ENCODE data around the gene CNTNAP5. TPM values are rescaled to one million over a fixed set of nuclear protein-coding genes. Genes with fewer than 3 reads are reported as not detected.

The CNTNAP5 gene
- total and polyA plus RNA-seq, 3 donors from 2014 or later = 0.29 to 0.39 (median 0.31) TPM

- no peaks in the 10 kb centered on the region for H3K36me3 ChIP-seq (ENCODE audit: low read depth, missing control alignments)
- intact Hi-C loops (cut with DNase I; ENCODE audit: low total_unique reads) = no loop called here
- H3K9me3 ChIP-seq = no peaks in the 10 kb centered on the region
- no peak for DNase-seq
- no peaks in the 10 kb centered on the region for H3K27me3 ChIP-seq
- no peaks in the 10 kb centered on the region for H3K4me1 ChIP-seq
- WGBS, 2 donors = 80 to 83% methylated on average over 4 of the region's 4 CpGs
- TF ChIP-seq, protein P1, sequence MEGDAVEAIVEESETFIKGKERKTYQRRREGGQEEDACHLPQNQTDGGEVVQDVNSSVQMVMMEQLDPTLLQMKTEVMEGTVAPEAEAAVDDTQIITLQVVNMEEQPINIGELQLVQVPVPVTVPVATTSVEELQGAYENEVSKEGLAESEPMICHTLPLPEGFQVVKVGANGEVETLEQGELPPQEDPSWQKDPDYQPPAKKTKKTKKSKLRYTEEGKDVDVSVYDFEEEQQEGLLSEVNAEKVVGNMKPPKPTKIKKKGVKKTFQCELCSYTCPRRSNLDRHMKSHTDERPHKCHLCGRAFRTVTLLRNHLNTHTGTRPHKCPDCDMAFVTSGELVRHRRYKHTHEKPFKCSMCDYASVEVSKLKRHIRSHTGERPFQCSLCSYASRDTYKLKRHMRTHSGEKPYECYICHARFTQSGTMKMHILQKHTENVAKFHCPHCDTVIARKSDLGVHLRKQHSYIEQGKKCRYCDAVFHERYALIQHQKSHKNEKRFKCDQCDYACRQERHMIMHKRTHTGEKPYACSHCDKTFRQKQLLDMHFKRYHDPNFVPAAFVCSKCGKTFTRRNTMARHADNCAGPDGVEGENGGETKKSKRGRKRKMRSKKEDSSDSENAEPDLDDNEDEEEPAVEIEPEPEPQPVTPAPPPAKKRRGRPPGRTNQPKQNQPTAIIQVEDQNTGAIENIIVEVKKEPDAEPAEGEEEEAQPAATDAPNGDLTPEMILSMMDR (IDR thresholded peaks at IDR 0.05) = no peak
- TF ChIP-seq POLR2A (IDR thresholded peaks at IDR 0.05) = no peak
- no peak overlapping the region for H3K4me3 ChIP-seq
- H3K27ac ChIP-seq = no peak overlapping the region
These were observed 40.5 kb downstream of the CNTNAP5 start for GRCh38 chr2:124065636-124066035.

DNA sequence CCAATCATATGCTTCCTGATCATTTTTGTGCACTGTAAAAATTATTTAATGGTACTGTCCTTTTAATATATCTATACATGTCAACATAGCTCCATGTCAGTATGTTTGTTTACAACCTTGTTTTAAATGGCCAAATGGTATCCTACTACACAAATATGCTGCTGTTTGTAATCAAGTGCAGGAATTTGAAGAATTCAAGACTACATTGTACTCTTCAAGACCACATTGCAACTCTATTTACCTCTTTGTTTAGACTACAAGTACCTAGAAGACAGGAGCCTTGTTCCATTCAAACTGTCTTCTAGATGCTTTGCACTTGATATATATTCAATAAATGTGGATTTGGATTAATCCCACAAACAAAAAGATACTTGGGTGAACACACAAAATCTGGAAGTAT lies 41.7 kb downstream of the CNTNAP5 start:
- no peaks in the 10 kb centered on the region for H3K36me3 ChIP-seq (ENCODE audit: low read depth, missing control alignments)
- no peak overlapping the region for H3K27ac ChIP-seq
- no peaks in the 10 kb centered on the region for H3K4me1 ChIP-seq
- intact Hi-C loops (cut with DNase I; ENCODE audit: low total_unique reads) = no loop called here
- no peak for DNase-seq
- H3K9me3 ChIP-seq = no peaks in the 10 kb centered on the region
- H3K27me3 ChIP-seq = no peaks in the 10 kb centered on the region
- no peak for TF ChIP-seq POLR2A (IDR thresholded peaks at IDR 0.05)
- TF ChIP-seq, protein P1 (IDR thresholded peaks at IDR 0.05) = no peak
- no peak overlapping the region for H3K4me3 ChIP-seq

DNA sequence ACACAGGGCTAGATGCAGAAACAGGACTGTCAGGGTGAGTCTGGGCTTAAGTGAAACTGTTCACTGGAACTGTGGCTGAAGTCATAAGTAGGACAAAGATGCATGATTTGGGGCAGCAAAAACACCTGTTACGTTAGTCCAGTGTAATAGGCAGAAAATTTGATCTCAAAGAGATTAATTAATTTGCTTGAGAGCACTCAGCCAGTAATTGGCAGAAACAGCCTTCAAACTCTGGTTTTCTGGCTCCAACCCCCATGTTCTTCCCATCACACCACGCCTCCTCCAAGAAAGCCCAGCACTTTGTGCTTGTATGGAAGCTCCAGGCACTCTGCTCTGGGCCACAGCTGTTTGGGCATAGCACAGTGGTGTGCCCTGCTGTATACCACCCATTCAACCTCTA lies 54.0 kb downstream of the CNTNAP5 start:
- WGBS, 2 donors = 84 to 87% methylated on average over 2 of the region's 2 CpGs
- Histone ChIP-seq H3K9me3 (no peaks in the 10 kb centered on the region), H3K4me3 (no peak overlapping the region), H3K27ac (no peak overlapping the region), H3K36me3 (ENCODE audit: low read depth, missing control alignments) (no peaks in the 10 kb centered on the region), H3K4me1 (no peaks in the 10 kb centered on the region), H3K27me3 (no peaks in the 10 kb centered on the region)
- TF ChIP-seq POLR2A (IDR thresholded peaks at IDR 0.05) = no peak
- no peak for DNase-seq
- intact Hi-C loops (cut with DNase I; ENCODE audit: low total_unique reads) = no loop called here

DNA sequence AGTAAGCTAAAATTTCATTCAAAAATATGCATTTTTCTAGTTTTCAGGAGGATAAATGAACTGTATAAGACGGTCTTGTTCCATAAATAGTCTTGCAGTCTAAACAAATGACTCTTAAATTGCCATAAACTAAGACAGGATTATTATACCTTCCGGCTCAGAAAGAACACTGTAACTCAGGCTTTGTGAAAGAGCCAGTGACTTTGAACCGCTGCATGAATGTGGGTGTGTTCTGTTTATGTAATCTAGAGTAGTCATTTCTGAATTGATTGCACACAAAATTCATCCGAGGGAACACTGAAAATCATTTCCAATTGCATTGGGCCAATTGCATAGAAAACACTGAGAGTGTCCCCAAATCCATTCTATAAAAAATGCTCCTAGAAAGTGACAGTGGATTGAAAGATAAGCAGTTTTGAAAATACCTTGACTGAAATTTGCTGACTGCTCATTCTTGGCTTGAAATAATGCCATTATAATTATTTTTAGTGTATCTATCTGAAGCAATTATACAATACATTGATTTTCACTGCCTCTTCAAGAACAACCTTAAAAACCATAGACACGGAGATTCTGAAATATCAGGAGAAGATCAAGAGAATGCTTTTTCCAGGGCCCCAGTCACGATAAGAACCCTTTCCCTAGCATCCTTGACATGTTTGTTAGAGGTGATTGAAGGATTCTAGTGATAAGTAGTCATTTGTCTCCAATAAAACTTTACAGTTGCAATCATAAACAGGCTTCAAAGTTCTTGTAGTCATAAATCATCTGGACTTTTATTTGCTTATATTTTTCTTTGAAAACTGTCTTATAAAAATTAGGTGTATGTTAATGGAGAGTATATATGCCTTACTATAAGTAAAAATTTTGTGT lies 55.4 kb downstream of the CNTNAP5 start:
- Histone ChIP-seq H3K27me3 (no peaks in the 10 kb centered on the region), H3K27ac (no peak overlapping the region), H3K9me3 (no peaks in the 10 kb centered on the region), H3K4me1 (no peaks in the 10 kb centered on the region), H3K36me3 (ENCODE audit: low read depth, missing control alignments) (no peaks in the 10 kb centered on the region), H3K4me3 (no peak overlapping the region)
- WGBS, 2 donors = 57 to 60% methylated on average over 6 of the region's 6 CpGs
- intact Hi-C loops (cut with DNase I; ENCODE audit: low total_unique reads) = no loop called here
- DNase-seq = no peak
- no peak for TF ChIP-seq POLR2A (IDR thresholded peaks at IDR 0.05)
- TF ChIP-seq, protein P1 (IDR thresholded peaks at IDR 0.05) = no peak

- no peaks in the 10 kb centered on the region for H3K27me3 ChIP-seq
- H3K9me3 ChIP-seq = no peaks in the 10 kb centered on the region
- H3K27ac ChIP-seq = no peak overlapping the region
- no peaks in the 10 kb centered on the region for H3K4me1 ChIP-seq
- intact Hi-C loops (cut with DNase I; ENCODE audit: low total_unique reads) = no loop called here
- WGBS, 2 donors = 22 to 41% methylated on average over 1 of the region's 1 CpG
- no peak for DNase-seq
- no peak for TF ChIP-seq POLR2A (IDR thresholded peaks at IDR 0.05)
- TF ChIP-seq, protein P1 (IDR thresholded peaks at IDR 0.05) = no peak
- H3K4me3 ChIP-seq = no peak overlapping the region
- no peaks in the 10 kb centered on the region for H3K36me3 ChIP-seq (ENCODE audit: low read depth, missing control alignments)
These were observed 56.1 kb downstream of the CNTNAP5 start for GRCh38 chr2:124081154-124081716.
